HepG2 (cell line): ENCODE measurements around the gene NAA15. TPM values are rescaled to one million over a fixed set of nuclear protein-coding genes. Genes with fewer than 3 reads are reported as not detected.

ENCODE experiments used
- AFF4 ChIP-seq: sonication (generic); formaldehyde crosslinking; IDR thresholded peaks from 2 replicates; pipeline ENCODE4 v1.4.0; 2020; ENCODE audit warnings: missing genetic modification reagents
- ATAD3A ChIP-seq: sonication (generic); formaldehyde crosslinking; IDR thresholded peaks from 2 replicates; pipeline ENCODE4 v1.4.0; 2020; ENCODE audit warnings: missing genetic modification reagents
- ATM ChIP-seq: fragments of 450-650 bp; IDR thresholded peaks from 2 replicates; pipeline ENCODE4 v1.7.1; 2017; ENCODE audit warnings: mild to moderate bottlenecking, borderline replicate concordance
- DDIT3 ChIP-seq: sonication (generic); formaldehyde crosslinking; IDR thresholded peaks from 2 replicates; pipeline ENCODE4 v1.4.0; 2020; ENCODE audit warnings: mild to moderate bottlenecking, missing genetic modification reagents
- ETS1 ChIP-seq: sonication (generic); formaldehyde crosslinking; IDR thresholded peaks from 2 replicates; pipeline ENCODE4 v1.4.0; 2020; ENCODE audit warnings: missing genetic modification reagents
- GATAD1 ChIP-seq: IDR thresholded peaks from 2 replicates; pipeline ENCODE4 v1.6.1; 2016; ENCODE audit warnings: missing genetic modification reagents, missing compliant biosample characterization
- KAT7 ChIP-seq: IDR thresholded peaks from 2 replicates; pipeline ENCODE4 v1.6.1; 2018; ENCODE audit warnings: borderline replicate concordance, missing compliant biosample characterization
- LRRFIP1 ChIP-seq: sonication (generic); formaldehyde crosslinking; conservative IDR thresholded peaks from 2 replicates; pipeline ENCODE4 v1.4.0; 2020; ENCODE audit warnings: missing genetic modification reagents
- NFYB ChIP-seq: sonication (generic); formaldehyde crosslinking; IDR thresholded peaks from 2 replicates; pipeline ENCODE4 v1.4.0; 2020; ENCODE audit warnings: missing genetic modification reagents
- NKX3-1 ChIP-seq: sonication (generic); formaldehyde crosslinking; IDR thresholded peaks from 2 replicates; pipeline ENCODE4 v1.5.0; 2020; ENCODE audit warnings: missing genetic modification reagents
- NR0B2 ChIP-seq: sonication (generic); formaldehyde crosslinking; IDR thresholded peaks from 2 replicates; pipeline ENCODE4 v1.4.0; 2020; ENCODE audit warnings: mild to moderate bottlenecking, missing genetic modification reagents
- SP140L ChIP-seq: sonication (generic); formaldehyde crosslinking; IDR thresholded peaks from 2 replicates; pipeline ENCODE4 v1.4.0; 2020; ENCODE audit warnings: missing genetic modification reagents, borderline replicate concordance
- TCF12 ChIP-seq, 2 experiments: fragments of 450-650 bp in 1 of 2; sonication (generic) in 1 of 2; formaldehyde crosslinking in 1 of 2; IDR thresholded peaks; 2 replicates each; pipeline versions ENCODE4 v1.6.1 to v1.8.0; 2017 to 2022; ENCODE audit warnings: antibody characterized with exemption in 1 of 2, mild to moderate bottlenecking in 1 of 2, missing genetic modification reagents in 1 of 2, moderate library complexity in 1 of 2
- XRCC5 ChIP-seq: fragments of 200-400 bp; formaldehyde crosslinking; optimal IDR thresholded peaks from 2 replicates; pipeline ENCODE3; 2017; ENCODE audit warnings: mild to moderate bottlenecking, low read length
- ZBTB42 ChIP-seq: sonication (generic); formaldehyde crosslinking; IDR thresholded peaks from 2 replicates; pipeline ENCODE4 v1.5.0; 2020; ENCODE audit warnings: mild to moderate bottlenecking, missing genetic modification reagents
- ZFP41 ChIP-seq: sonication (generic); formaldehyde crosslinking; IDR thresholded peaks from 2 replicates; pipeline ENCODE4 v1.4.0; 2020; ENCODE audit warnings: mild to moderate bottlenecking, missing genetic modification reagents, borderline replicate concordance
- ZNF577 ChIP-seq: sonication (generic); formaldehyde crosslinking; IDR thresholded peaks from 2 replicates; pipeline ENCODE4 v1.4.0; 2020; ENCODE audit warnings: mild to moderate bottlenecking, low read depth, missing genetic modification reagents, borderline replicate concordance
- ZNF670 ChIP-seq: sonication (generic); formaldehyde crosslinking; IDR thresholded peaks from 2 replicates; pipeline ENCODE4 v1.8.0; 2022; ENCODE audit warnings: mild to moderate bottlenecking, missing genetic modification reagents, borderline replicate concordance
- ZNF672 ChIP-seq: sonication (generic); formaldehyde crosslinking; IDR thresholded peaks from 2 replicates; pipeline ENCODE4 v1.8.1; 2022; ENCODE audit warnings: missing genetic modification reagents
- ZNF777 ChIP-seq: sonication (generic); formaldehyde crosslinking; IDR thresholded peaks from 2 replicates; pipeline ENCODE4 v1.4.0; 2020; ENCODE audit warnings: missing genetic modification reagents
- ZNF841 ChIP-seq: sonication (generic); formaldehyde crosslinking; IDR thresholded peaks from 2 replicates; pipeline ENCODE4 v1.8.1; 2023; ENCODE audit warnings: missing genetic modification reagents, borderline replicate concordance
- ZSCAN25 ChIP-seq: sonication (generic); formaldehyde crosslinking; IDR thresholded peaks from 2 replicates; pipeline ENCODE4 v1.8.0; 2022; ENCODE audit warnings: mild to moderate bottlenecking, missing genetic modification reagents
- polyA plus RNA-seq, 8 experiments: library from polyadenylated mRNA; depleted of rRNA in 3 of 8; stranded (reverse) in 7 of 8; unstranded in 1 of 8; fragments of >200 nt; fragmentation: Illumina TruSeq in 4 of 8; extraction: Trizol in 4 of 8; gene quantifications; 2 replicates each; pipeline versions ENCODE4 v1.2.1 to v1.2.3, GENCODE V29; 2011 to 2016; ENCODE audit warnings: low read depth in 4 of 8, missing spikeins in 1 of 8, mixed read lengths in 1 of 8; ENCODE audit not compliant: insufficient read depth in 1 of 8
- total RNA-seq, 5 experiments: library from RNA; depleted of rRNA; stranded (reverse); fragments of >200 nt; fragmentation: Illumina TruSeq; extraction: Trizol; gene quantifications; 2 replicates each; pipeline ENCODE4 v1.2.3, GENCODE V29; 2016; ENCODE audit warnings: low read depth in 1 of 5

The NAA15 gene
- total and polyA plus RNA-seq, 2 of the 13 experiments (the other 11 are each of a cell fraction or from before 2014, with no cell fraction given) = 6.2 to 50.2 TPM

GRCh38 chr4:139301113-139301820 lies at the start of gene NAA15 (continued):
- TF ChIP-seq SP140L (CRISPR knock-in tag) (no peak), LRRFIP1 (CRISPR knock-in tag) (no peak), ZFP41 (peak; percentile 70; the same call in 1 of the 2 replicates), NR0B2 (peak; percentile 91), ZNF670 (CRISPR knock-in tag) (no peak), ZNF672 (CRISPR knock-in tag) (no peak), ETS1 (CRISPR knock-in tag) (no peak), NKX3-1 (CRISPR knock-in tag) (peak; percentile 21; the same call in 1 of the 2 replicates), ATAD3A (CRISPR knock-in tag) (no peak), ATM (no peak), ZNF841 (CRISPR knock-in tag) (no peak), NFYB (CRISPR knock-in tag) (0 out of 2 replicates have a peak, but pooled peaks have one; percentile 38), KAT7 (CRISPR knock-in tag) (no peak), DDIT3 (CRISPR knock-in tag) (no peak), TCF12 (IDR thresholded peaks at IDR 0.05) (no peak), TCF12 (CRISPR knock-in tag; IDR thresholded peaks at IDR 0.05) (no peak), AFF4 (CRISPR knock-in tag) (no peak), ZSCAN25 (CRISPR knock-in tag) (no peak), XRCC5 (peak; percentile 81), ZBTB42 (CRISPR knock-in tag) (no peak), GATAD1 (CRISPR knock-in tag) (peak; percentile 90), ZNF577 (CRISPR knock-in tag) (no peak), ZNF777 (CRISPR knock-in tag) (peak; percentile 67; the same call in 1 of the 2 replicates)
